Measurements from ENCODE around the gene SGPP1. TPM values are rescaled to one million over a fixed set of nuclear protein-coding genes. Genes with fewer than 3 reads are reported as not detected.
"Not testable (repeated sequence)": the region's sequence is repeated elsewhere in the genome, so short reads cannot be mapped to it uniquely, and the experiment has no call there.

SGPP1 gene
- total RNA-seq, 1 donor = 15.1 TPM

GRCh38 chr14:63677891-63678379 is 49.9 kb downstream of the SGPP1 start:
- peak in 2 of 3 donors; percentile 19 to 50 for DNase-seq (ENCODE audit: low read depth in 2 of 3, low spot score in 2 of 3)

GRCh38 chr14:63676615-63677014 is 51.2 kb downstream of the SGPP1 start:
- DNase-seq (ENCODE audit: low read depth in 2 of 3, low spot score in 2 of 3) = no peak

- no peak for DNase-seq (ENCODE audit: low read depth in 2 of 3, low spot score in 2 of 3)
Measured at GRCh38 chr14:63673886-63674497, 53.9 kb downstream of the SGPP1 start.

GRCh38 chr14:63673255-63673654 is 54.6 kb downstream of the SGPP1 start:
- DNase-seq (ENCODE audit: low read depth in 2 of 3, low spot score in 2 of 3) = no peak

- DNase-seq (ENCODE audit: low read depth in 2 of 3, low spot score in 2 of 3) = no peak
Measured at GRCh38 chr14:63672417-63673180, 55.3 kb downstream of the SGPP1 start.

- no peak for DNase-seq (ENCODE audit: low read depth in 2 of 3, low spot score in 2 of 3)
Measured at GRCh38 chr14:63671987-63672386, 55.9 kb downstream of the SGPP1 start.

GRCh38 chr14:63670692-63671091 is 57.2 kb downstream of the SGPP1 start:
- DNase-seq (ENCODE audit: low read depth in 2 of 3, low spot score in 2 of 3) = no peak

GRCh38 chr14:63666335-63666734 is 61.5 kb downstream of the SGPP1 start:
- DNase-seq (ENCODE audit: low read depth in 2 of 3, low spot score in 2 of 3) = no peak

GRCh38 chr14:63663428-63664341 is 64.2 kb downstream of the SGPP1 start:
- DNase-seq (ENCODE audit: low read depth in 2 of 3, low spot score in 2 of 3) = no peak

- no peak for DNase-seq (ENCODE audit: low read depth in 2 of 3, low spot score in 2 of 3)
Measured at GRCh38 chr14:63662776-63663175, 65.1 kb downstream of the SGPP1 start.

GRCh38 chr14:63661881-63662280 is 66.0 kb downstream of the SGPP1 start:
- not testable (repeated sequence) for DNase-seq (ENCODE audit: low read depth in 2 of 3, low spot score in 2 of 3)

- DNase-seq (ENCODE audit: low read depth in 2 of 3, low spot score in 2 of 3) = no peak
Measured at GRCh38 chr14:63659726-63660125, 68.1 kb downstream of the SGPP1 start.

- no peak for DNase-seq (ENCODE audit: low read depth in 2 of 3, low spot score in 2 of 3)
Measured at GRCh38 chr14:63656194-63656593, 71.7 kb downstream of the SGPP1 start.

- no peak for DNase-seq (ENCODE audit: low read depth in 2 of 3, low spot score in 2 of 3)
Measured at GRCh38 chr14:63654936-63655335, 72.9 kb downstream of the SGPP1 start.

GRCh38 chr14:63654346-63654745 is 73.5 kb downstream of the SGPP1 start:
- no peak for DNase-seq (ENCODE audit: low read depth in 2 of 3, low spot score in 2 of 3)

GRCh38 chr14:63652406-63652805 is 75.5 kb downstream of the SGPP1 start:
- DNase-seq (ENCODE audit: low read depth in 2 of 3, low spot score in 2 of 3) = no peak

GRCh38 chr14:63650256-63650952 is 77.5 kb downstream of the SGPP1 start:
- DNase-seq (ENCODE audit: low read depth in 2 of 3, low spot score in 2 of 3) = peak in 1 of 3 donors; percentile 25

GRCh38 chr14:63647696-63648410 is 80.0 kb downstream of the SGPP1 start:
- DNase-seq (ENCODE audit: low read depth in 2 of 3, low spot score in 2 of 3) = no peak

- no peak for DNase-seq (ENCODE audit: low read depth in 2 of 3, low spot score in 2 of 3)
Measured at GRCh38 chr14:63644741-63645140, 83.1 kb downstream of the SGPP1 start.

Data from hematopoietic multipotent progenitor cell (in vitro differentiated cells).